EL (cell line): Measurements from ENCODE around the gene RINL.

Experiments
- DNase-seq: peaks from one replicate; pipeline ENCODE4 v3.0.0-alpha.2; 2016

Gene RINL

GRCh38 chr19:38848299-38849146, 29.6 kb downstream of the RINL start:
- DNase-seq, result no peak

DNA sequence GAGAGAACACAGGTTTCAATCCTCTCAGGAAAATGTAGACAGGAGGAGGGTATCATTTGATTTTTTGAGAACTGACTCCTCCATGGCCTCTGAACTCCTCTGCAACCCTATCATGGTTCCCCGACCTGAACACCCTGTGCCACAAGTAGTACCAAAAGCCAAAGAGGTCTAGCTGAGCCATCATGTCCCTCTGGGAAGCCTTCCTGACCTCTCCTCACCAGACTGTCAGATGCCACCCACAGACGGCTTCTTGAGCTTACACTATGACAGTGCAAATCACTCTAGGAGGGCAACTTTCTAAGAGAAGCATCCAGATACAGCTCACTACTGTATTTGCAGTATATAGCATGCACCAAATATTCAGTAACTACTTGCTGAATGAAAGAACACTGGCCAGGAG, 32.0 kb downstream of the RINL start:
- DNase-seq, result no peak

DNA sequence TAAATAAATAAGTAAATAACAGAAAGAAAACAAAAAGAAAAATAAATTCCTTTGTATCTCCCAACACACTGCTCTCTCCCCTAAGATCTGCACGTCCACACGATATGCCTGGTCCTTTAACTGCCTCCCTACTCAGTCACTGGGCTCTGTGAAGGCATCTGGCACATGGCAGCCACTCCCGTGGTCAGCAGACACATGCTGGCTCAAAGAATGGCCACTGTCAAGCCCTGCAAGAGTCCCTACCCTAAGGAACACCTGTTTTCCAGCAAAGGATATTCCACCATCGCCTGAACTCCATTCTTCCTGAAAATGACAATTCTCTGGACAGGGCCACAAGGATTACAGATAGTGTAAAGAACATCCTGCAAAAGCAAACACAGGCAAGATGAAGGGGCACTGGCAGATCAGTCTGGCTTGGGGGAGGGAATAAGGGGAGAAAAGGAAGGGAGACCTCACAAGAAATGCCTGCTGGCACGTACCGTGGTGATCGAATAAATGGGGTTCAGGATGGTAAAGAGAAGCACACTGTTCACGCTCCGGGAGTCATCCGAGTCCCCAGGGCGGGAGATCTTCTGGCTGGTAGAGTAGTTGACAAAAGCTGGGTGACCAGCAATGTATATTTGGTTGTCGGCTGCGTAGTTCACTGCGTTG, 32.6 kb downstream of the RINL start:
- no peak for DNase-seq

GRCh38 chr19:38844093-38844686, 33.9 kb downstream of the RINL start:
- DNase-seq, result no peak

DNA sequence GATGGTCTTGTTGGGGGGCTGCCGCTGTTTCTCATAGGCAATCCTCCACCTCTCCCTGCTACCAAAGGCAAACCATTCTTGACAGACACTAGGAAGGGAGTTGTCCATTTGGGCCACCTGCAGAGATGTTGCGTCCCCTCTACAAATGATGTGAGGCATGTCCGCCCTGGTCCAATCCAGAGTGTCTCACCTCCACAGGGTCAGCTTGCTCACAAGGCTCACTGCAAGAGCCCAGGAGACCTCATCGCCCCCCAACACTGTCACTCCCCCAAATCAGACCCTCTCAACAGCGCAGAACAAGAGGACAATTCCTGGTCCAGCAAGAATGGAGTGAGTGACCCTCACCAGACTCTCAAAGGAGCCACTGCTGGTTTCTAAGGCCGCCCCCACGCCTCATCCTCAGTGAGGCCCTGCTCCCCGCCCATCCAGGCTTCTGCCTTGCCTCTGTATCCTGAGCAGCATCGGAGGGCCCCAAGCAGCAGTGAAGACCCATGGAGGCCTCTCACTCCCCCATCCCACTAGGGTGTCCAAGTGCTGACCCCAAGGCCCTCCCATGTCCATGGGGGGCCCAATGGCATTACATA, 34.8 kb downstream of the RINL start:
- no peak for DNase-seq

DNA sequence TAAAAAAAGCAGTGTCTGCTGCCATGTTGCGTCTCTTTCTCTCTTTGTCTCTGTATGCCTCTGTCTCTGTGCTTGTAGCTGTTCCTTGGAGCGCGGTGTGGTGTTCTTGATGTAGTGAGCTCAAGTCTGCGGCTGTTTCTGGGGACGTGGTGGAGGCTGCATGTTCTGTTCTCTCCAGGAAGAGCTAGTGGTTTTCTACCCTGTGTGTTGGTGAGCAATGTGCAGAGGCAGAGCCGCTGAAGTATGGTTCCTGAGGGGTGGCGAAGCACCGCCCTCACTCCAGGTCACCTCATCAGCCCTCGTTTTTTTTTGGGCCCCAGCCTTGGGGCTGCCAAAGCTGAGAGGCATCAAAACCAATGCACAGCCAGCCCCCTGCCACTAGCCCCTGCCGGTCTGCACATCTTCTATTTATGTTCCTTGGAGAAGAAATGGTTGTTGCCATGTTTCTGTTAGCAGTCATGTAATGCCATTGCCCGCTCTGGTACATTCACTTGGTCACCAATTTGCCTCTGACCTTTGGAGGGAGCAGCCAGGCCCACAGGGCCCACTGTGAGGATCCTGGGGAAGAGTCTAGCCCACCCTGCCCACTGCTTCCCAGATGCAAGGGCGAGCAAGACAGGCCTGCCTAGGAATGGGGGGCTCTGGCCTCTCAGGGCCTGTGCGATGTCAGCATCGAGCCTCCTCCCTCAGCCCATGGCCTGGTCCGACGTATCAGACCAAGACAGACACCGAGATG, 35.5 kb downstream of the RINL start:
- no peak for DNase-seq

DNA sequence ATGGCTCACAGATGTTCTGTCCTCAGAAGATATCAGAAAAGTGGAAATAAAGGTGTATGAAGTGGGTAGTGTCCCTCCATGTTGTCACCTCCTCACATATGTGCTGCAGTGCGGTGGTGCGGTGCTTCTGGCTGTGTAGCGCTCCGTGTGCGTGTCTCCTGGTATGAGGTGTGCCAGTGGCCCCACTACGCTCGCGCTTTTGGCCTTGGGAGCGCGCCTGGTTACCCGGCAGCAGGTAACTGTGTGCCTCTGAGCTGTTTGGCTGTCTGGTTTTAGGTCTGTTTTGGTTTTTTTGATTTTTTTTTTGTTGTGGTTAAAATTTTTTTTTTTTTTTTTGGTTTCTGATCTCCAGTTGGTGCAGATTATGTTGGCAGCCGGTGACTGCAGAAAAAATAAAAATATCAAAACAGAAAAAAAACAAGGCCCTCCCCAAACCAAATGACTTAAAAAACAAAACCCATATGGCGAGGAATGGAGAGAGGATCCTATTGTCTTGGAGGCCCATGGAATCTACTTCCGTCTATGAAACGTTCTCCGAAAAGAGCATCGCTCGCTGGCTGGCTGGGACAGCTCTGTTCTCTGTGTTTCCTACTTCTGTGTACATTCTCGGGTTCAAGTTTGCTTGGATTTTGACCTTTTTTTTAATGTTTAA, 36.2 kb downstream of the RINL start:
- DNase-seq, result no peak

DNA sequence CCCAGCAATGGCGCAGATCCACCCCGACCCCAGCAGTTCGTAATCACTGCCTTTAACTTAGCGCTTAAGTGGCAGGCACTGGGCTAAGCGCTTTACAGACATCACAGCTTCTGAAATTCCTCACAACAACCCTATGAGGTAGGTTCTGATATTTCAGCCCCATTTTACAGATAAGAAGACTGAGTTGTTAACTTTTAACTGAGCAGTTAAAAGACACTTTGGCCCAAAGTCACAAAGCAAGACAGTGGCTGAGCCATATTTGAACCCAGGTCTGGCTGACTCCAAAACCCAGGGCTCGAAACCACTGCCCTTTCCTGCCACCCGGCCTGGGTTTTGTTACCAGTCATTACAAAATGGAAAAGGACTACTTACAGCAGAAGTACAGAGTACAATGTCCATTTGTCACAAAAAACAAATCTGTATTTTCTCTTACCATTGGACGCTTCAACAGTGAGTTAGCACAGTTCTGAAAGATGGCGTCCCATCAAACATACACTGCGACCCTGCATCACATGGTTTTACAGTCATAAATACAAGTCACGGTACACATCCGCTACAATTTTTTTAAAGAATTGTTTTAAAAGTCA, 36.8 kb downstream of the RINL start:
- no peak for DNase-seq

DNA sequence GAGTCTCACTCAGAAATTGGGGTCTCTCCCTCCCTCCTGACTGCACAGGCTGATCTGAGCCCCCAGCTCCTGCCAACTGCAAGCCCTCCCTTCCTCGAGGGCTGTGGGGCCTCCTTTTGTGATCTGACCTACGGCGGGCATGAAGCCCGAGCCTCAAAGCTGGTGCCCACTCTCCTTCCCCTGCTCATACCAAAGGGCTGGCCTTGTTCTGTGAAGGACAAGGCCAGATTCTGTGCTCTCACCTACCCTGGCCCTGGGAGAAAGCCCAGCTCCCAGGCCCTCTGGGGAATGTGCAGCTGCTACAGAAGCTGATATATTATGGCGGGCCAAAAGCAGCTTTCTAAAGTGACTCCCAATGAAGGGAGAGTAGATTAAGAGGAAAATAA, 37.5 kb downstream of the RINL start:
- DNase-seq, result no peak

DNA sequence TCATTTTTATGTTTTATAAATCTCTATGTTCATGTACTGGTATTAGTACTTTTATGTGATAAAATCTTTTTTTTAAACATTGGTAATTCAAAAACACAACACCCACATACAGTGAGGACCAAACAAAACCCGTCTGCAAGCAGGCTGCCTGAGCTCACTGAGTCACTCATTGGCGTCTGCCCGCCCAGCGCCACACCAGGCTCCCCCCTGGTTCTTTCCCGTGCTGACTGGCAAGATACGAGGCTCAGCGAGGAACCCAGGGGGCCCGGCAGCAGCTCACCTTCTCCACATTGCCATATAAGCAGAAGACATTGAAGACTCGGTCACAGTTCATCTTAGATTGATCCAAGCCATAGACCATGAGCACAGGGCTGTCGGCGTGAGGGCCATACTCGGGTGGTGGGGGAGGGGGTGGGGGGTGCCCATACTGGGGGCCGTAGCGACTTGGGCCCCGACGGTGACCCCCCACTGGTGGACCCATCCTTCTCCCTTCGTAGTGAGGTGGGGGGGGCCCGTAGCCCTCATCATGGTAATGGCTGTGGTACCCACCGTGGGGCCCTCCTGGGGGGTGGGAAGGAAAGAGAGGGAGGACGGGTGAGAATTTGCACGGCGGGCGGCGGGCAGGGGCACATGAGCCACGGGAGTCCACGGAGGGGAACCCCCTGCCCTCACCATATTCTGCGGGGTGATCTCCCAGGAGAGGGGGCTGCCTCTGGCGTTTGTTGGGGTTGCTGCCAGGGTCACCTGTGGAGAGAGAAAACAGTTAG, 38.1 kb downstream of the RINL start:
- DNase-seq, result peak; percentile 37

DNA sequence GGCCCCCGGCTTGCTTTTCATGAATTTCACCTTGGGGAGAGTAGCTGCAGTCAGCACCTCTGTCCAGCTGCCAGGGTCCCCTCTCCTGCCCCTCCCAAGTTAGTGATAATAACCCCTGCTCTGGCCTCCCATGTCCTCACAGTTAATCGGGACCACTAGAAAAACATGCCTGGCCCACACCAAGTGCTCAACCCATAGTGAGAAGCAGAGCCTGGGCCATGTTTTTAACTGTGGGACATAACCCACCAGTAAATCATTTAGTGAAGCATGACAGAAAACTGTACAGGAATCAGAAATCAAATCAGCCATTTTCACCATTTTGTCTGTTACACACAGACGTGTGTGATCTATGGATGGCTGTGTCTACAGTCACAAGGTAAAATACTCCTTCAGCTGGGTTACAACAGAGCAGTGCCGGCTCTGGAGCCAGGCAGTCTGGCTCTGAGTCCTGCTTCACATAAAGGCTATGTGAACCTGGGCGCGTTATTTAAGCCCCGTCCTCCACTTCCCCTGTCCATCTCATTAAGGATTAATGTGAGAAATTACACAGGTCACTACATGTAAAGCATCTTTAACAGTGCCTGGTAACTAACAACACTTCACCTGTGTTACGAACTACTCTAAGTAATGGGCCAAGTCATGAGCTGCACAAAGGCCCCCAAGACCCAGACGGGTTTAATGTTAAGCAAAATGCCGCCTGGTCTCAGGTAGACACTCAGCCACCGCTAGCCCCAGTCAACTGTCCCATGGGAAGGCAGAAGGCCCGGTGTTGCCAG, 38.9 kb downstream of the RINL start:
- no peak for DNase-seq

DNA sequence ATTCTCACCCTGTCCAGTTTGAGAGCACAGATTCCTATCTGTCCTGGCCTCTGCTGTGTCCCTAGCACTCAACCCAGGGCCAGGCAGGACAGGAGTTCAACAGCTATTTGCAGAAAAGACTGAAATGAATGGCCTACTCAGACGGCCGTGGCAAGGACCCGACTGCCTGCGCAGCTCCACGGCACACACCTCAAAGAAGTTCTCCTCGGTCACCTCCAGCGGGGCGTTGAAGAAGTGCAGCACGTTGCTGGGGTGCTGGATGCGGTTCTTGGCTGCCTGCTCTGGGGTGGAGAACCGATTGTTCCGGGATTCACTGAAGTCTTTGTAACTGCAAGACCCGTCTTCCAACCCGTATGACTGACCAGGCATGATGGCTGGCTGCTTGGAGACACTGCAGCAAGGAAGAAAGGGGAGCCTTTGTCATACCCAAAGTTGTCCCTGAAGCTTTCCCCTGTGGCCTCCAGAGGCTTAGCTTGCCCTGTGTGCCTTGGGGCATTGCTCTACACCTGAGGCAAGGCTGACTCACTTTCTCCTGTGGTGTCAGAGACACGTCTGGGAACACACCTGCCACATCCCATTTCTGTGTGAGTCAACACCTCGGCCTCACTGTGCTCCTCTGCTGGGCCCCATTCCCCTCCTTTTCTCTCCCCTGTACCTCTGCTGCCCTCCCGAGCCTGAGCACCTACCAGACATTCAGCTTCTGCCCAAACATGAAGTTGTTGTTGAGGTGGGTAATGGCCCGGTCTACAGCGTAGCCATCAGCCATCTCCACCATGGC, 39.7 kb downstream of the RINL start:
- DNase-seq, result no peak

- DNase-seq, result peak; percentile 83
Measured at GRCh38 chr19:38837656-38838121, 40.4 kb downstream of the RINL start.

DNA sequence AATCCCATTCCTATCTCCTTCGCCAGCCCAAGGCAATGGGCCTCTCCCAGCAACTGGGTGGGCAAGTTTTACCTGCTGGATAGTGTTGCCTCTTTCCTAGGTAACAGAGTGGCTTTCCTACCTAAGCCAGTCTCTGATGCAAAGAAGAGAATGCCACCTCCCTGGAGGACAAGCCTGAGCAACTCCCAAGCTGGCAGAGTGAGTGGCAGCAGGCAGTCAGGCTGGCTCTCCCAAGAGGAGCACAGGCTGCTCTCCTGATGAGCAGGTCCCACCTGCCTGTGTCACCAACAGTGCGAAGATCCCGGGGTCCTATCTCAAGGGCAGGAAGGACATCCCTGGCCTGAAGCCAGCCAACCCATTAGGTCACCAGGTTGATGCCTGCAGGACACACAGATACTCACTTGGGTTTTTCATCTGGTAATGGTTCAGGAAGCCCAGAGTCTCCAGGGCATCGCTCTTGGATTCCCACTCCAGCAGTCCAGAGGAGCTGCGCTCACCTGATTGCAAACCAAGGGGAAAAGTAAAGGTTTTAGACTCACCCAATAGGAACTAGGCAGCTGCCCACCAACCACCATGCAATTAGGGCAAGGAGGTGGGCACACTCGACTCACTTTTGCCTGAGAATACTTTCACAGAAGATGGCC, 41.0 kb downstream of the RINL start:
- DNase-seq, result no peak

GRCh38 chr19:38836159-38836982, 41.7 kb downstream of the RINL start:
- DNase-seq, result no peak

- no peak for DNase-seq
Measured at GRCh38 chr19:38834590-38834989, 43.5 kb downstream of the RINL start.

- no peak for DNase-seq
Measured at GRCh38 chr19:38834104-38834490, 44.0 kb downstream of the RINL start.

- DNase-seq, result no peak
Measured at GRCh38 chr19:38833092-38833425, 45.0 kb downstream of the RINL start.
